Endothelial cell of umbilical vein (primary cell): Measurements from ENCODE around the gene ZNF831. TPM values are rescaled to one million over a fixed set of nuclear protein-coding genes. Genes with fewer than 3 reads are reported as not detected.

ENCODE experiments used
- BruUV-seq: library from RNA; stranded (reverse); fragments of 400-500 nt; replicated peaks from 2 replicates; lab custom pipeline; 2021; lab: Mats Ljungman, UMichigan
- CTCF ChIA-PET: fragments of 300-600, 350-600 bp; sonication (Branson Sonifier 250); formaldehyde crosslinking; loops from one replicate; lab custom pipeline; 2021; ENCODE audit warnings: antibody characterized with exemption, inconsistent platforms; lab: Charles Lee
- POLR2A ChIA-PET: fragments of 300-600, 350-600 bp; sonication (Branson Sonifier 250); formaldehyde crosslinking; loops from one replicate; lab custom pipeline; 2021; ENCODE audit warnings: antibody characterized with exemption, inconsistent platforms; lab: Charles Lee
- DNase-seq: peaks from one replicate; pipeline ENCODE4 v3.0.0-alpha.2; 2011; ENCODE audit warnings: low read depth, low spot score
- FAIRE-seq: peaks from 2 replicates; lab custom pipeline; 2011; peaks lifted over from hg19 to GRCh38; lab: Jason Lieb, UNC
- H2AFZ ChIP-seq: 2 replicates; pipeline ENCODE4 v1.6.0; 2012; ENCODE audit warnings: low read depth, low read length, control low read depth, inconsistent platforms
- H3K27ac ChIP-seq: 2 replicates; pipeline ENCODE4 v1.5.1; 2011; ENCODE audit warnings: low read depth, mild to moderate bottlenecking, control low read depth, low read length, moderate library complexity; ENCODE audit not compliant: insufficient read depth
- H3K27me3 ChIP-seq, 2 experiments: 2 replicates each; pipeline versions ENCODE4 v1.6.0 to v1.6.1; 2011; ENCODE audit warnings: low read length in 2 of 2, mixed read lengths in 1 of 2; ENCODE audit not compliant: control insufficient read depth in 2 of 2, insufficient read depth in 2 of 2
- H3K36me3 ChIP-seq, 2 experiments: 2 replicates in 1 of 2; 3 replicates in 1 of 2; pipeline ENCODE4 v1.5.1; 2011; ENCODE audit warnings: low read length in 2 of 2, mild to moderate bottlenecking in 1 of 2, moderate library complexity in 1 of 2; ENCODE audit not compliant: control insufficient read depth in 2 of 2, insufficient read depth in 2 of 2; ENCODE audit errors: extremely low read depth in 1 of 2
- H3K4me1 ChIP-seq: 3 replicates; pipeline ENCODE4 v1.5.1; 2011; ENCODE audit warnings: mild to moderate bottlenecking, low read length; ENCODE audit not compliant: control insufficient read depth, insufficient read depth; ENCODE audit errors: extremely low read depth
- H3K4me2 ChIP-seq: 2 replicates; pipeline ENCODE4 v1.6.1; 2011; ENCODE audit warnings: low read length, control low read depth, mixed read lengths; ENCODE audit not compliant: insufficient read depth
- H3K4me3 ChIP-seq, 3 experiments: fragments of 200-600 bp in 1 of 3; sonication (generic), shearing (Covaris generic) in 1 of 3; replicated peaks in 1 of 3; 2 replicates each; pipeline ENCODE4 v1.5.1; 2011 to 2016; ENCODE audit warnings: control low read depth in 3 of 3, low read length in 3 of 3, mild to moderate bottlenecking in 2 of 3, inconsistent platforms in 1 of 3, low read depth in 1 of 3, moderate library complexity in 1 of 3; ENCODE audit not compliant: insufficient read depth in 1 of 3
- H3K79me2 ChIP-seq: 2 replicates; pipeline ENCODE4 v1.6.0; 2012; ENCODE audit warnings: low read length, inconsistent platforms; ENCODE audit not compliant: control insufficient read depth, insufficient read depth
- H3K9ac ChIP-seq: replicated peaks from 2 replicates; pipeline ENCODE3; 2011; ENCODE audit warnings: low read length, control low read depth; ENCODE audit not compliant: insufficient read depth; ENCODE audit errors: extremely low read depth
- H3K9me1 ChIP-seq: replicated peaks from 3 replicates; pipeline ENCODE4 v1.6.0; 2011; ENCODE audit warnings: mild to moderate bottlenecking, low read length; ENCODE audit not compliant: control insufficient read depth, insufficient read depth; ENCODE audit errors: extremely low read depth
- H3K9me3 ChIP-seq: replicated peaks from 2 replicates; pipeline ENCODE4 v1.5.1; 2012; ENCODE audit warnings: low read length, inconsistent platforms; ENCODE audit not compliant: control insufficient read depth, insufficient read depth
- H4K20me1 ChIP-seq: replicated peaks from 2 replicates; pipeline ENCODE3; 2011; ENCODE audit warnings: mild to moderate bottlenecking, low read length; ENCODE audit not compliant: control insufficient read depth, insufficient read depth; ENCODE audit errors: extremely low read depth
- EZH2 ChIP-seq: IDR thresholded peaks from 2 replicates; pipeline ENCODE4 v1.6.1; 2012; ENCODE audit warnings: borderline replicate concordance, low read depth, mild to moderate bottlenecking, moderate library complexity, low read length, inconsistent platforms; ENCODE audit not compliant: severe bottlenecking
- FOS ChIP-seq: IDR thresholded peaks from 2 replicates; pipeline ENCODE4 v1.6.1; 2011; ENCODE audit warnings: mild to moderate bottlenecking, low read length, moderate library complexity, borderline replicate concordance; ENCODE audit not compliant: insufficient read depth
- GATA2 ChIP-seq: IDR thresholded peaks from 2 replicates; pipeline ENCODE4 v1.7.0; 2011; ENCODE audit warnings: low read depth, mild to moderate bottlenecking, moderate library complexity, mixed read lengths, low read length; ENCODE audit not compliant: insufficient read length, insufficient read depth
- JUN ChIP-seq: IDR thresholded peaks from 2 replicates; pipeline ENCODE4 v1.6.1; 2011; ENCODE audit warnings: borderline replicate concordance, low read depth; ENCODE audit not compliant: insufficient read length, insufficient read depth
- MYC ChIP-seq: IDR thresholded peaks from one replicate; pipeline ENCODE4 v1.6.1; 2011; ENCODE audit warnings: mild to moderate bottlenecking, low read depth, low read length
- POLR2A ChIP-seq: IDR thresholded peaks from 2 replicates; pipeline ENCODE4 v1.6.1; 2012; ENCODE audit warnings: low read depth, mild to moderate bottlenecking, control low read depth, low read length
- POLR2AphosphoS5 ChIP-seq: IDR thresholded peaks from 2 replicates; pipeline ENCODE4 v1.6.1; 2012; ENCODE audit warnings: low read depth, mild to moderate bottlenecking, control low read depth, low read length, moderate library complexity; ENCODE audit not compliant: insufficient read depth
- dilution Hi-C: fragments of 300-500 bp; cut with MboI; formaldehyde crosslinking; loops from one replicate; pipeline ENCODE4 v1.15.0; 2019; ENCODE audit warnings: low sequenced_read_pairs; ENCODE audit not compliant: extremely low pct_ligation_motif_present
- intact Hi-C: fragments of 100-400 bp; cut with micrococcal nuclease; formaldehyde crosslinking; loops from one replicate; pipeline ENCODE4 v1.10.0; 2022
- polyA plus RNA-seq, 4 experiments: library from polyadenylated mRNA; depleted of rRNA in 3 of 4; stranded (reverse) in 3 of 4; unstranded in 1 of 4; fragments of >200 nt; gene quantifications; 2 replicates each; pipeline versions ENCODE4 v1.2.1 to v1.2.3, GENCODE V29; 2011 to 2012; ENCODE audit warnings: missing spikeins in 1 of 4
- total RNA-seq: library from RNA; stranded (reverse); gene quantifications from 2 replicates; pipeline ENCODE4 v1.2.3, GENCODE V29; 2021
- TF ChIP-seq, protein P1 (sequence below), 2 donors: IDR thresholded peaks; 1 replicate in 1 of 2; 2 replicates in 1 of 2; pipeline ENCODE4 v1.5.1; 2011; ENCODE audit warnings: low read length in 2 of 2, mild to moderate bottlenecking in 2 of 2, moderate library complexity in 2 of 2, control low read depth in 1 of 2, inconsistent platforms in 1 of 2, low read depth in 1 of 2; ENCODE audit not compliant: insufficient read depth in 1 of 2; ENCODE audit errors: extremely low read depth in 1 of 2
- TF ChIP-seq, protein P2 (sequence below): IDR thresholded peaks from 2 replicates; pipeline ENCODE4 v1.6.1; 2011; ENCODE audit not compliant: insufficient read depth, insufficient read length

ZNF831 gene
- total and polyA plus RNA-seq, 2 donors (not counting 3 experiments of a cell fraction or from before 2014, with no cell fraction given): not detected

DNA sequence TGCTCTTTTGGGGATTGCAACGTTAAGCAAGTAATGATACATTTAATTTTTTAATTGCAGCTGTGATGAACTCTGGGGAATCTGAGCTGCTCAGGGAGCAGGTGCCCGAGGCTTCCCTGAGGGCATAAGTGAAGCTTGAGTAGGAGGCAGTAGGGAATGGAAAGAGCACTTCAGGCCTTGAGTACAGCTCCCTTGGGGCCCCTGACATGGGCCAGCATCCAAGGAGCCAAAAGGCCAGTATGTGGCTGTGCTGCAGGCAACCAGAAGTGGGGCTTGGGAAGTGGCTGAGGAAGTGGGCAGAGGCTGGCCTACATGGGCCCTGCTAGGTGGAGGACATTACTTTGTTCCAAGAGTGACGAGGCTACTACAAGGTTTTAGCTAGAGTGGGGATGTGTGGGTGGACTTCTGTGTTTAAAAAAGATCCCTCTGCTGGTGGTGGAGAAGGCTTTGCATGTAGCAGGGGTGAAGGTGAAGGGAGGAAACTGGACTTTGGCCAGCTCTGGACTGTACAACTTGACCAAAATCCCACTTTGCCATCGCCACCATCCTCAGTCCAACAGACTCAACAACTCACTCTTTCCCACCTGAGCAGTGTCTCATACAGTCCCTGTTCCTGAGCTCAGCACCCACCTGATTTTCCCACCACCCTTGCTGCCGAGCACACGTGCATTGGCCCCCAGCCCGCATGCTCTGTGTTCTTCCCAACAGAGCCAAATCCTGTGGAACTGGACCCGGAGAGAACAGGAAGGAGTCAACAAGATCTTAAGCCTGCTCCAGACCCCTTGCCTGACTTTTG is 10.9 kb upstream of the ZNF831 start:
- Histone ChIP-seq H3K27me3 (no peaks in the 10 kb centered on the region), H3K9ac (no peak overlapping the region), H4K20me1 (no peaks in the 10 kb centered on the region), H2AFZ (no peak overlapping the region), H3K79me2 (no peaks in the 10 kb centered on the region), H3K4me2 (no peak overlapping the region), H3K4me1 (no peaks in the 10 kb centered on the region), H3K36me3 (no peaks in the 10 kb centered on the region), H3K9me3 (no peaks in the 10 kb centered on the region), H3K27ac (no peak overlapping the region), H3K9me1 (no peaks in the 10 kb centered on the region), H3K4me3 (no peak overlapping the region)
- DNase-seq: no peak
- no TSS peak for BruUV-seq
- intact Hi-C loops (no loop called here), dilution Hi-C loops (no loop called here)
- ChIA-PET CTCF (no interaction called here), POLR2A (no interaction called here)
- TF ChIP-seq JUN (no peak), POLR2AphosphoS5 (no peak), GATA2 (no peak), EZH2 (no peak), POLR2A (no peak), FOS (no peak), MYC (no peak)
- TF ChIP-seq, protein P1, sequence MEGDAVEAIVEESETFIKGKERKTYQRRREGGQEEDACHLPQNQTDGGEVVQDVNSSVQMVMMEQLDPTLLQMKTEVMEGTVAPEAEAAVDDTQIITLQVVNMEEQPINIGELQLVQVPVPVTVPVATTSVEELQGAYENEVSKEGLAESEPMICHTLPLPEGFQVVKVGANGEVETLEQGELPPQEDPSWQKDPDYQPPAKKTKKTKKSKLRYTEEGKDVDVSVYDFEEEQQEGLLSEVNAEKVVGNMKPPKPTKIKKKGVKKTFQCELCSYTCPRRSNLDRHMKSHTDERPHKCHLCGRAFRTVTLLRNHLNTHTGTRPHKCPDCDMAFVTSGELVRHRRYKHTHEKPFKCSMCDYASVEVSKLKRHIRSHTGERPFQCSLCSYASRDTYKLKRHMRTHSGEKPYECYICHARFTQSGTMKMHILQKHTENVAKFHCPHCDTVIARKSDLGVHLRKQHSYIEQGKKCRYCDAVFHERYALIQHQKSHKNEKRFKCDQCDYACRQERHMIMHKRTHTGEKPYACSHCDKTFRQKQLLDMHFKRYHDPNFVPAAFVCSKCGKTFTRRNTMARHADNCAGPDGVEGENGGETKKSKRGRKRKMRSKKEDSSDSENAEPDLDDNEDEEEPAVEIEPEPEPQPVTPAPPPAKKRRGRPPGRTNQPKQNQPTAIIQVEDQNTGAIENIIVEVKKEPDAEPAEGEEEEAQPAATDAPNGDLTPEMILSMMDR (IDR thresholded peaks at IDR 0.05; ENCODE audit: extremely low read depth in 1 of 2, insufficient read depth in 1 of 2, low read depth in 1 of 2, low read length in 2 of 2): no peak
- TF ChIP-seq, protein P2, sequence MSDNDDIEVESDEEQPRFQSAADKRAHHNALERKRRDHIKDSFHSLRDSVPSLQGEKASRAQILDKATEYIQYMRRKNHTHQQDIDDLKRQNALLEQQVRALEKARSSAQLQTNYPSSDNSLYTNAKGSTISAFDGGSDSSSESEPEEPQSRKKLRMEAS: no peak
- FAIRE-seq: no peak
